BLaER1 treated with 17β-estradiol and CSF1 and Interleukin-3, amounts not matched to agents 10 nM and 100 nM (cell line): ENCODE results near the gene ARHGDIA.

ENCODE experiments used
- H3K27ac ChIP-seq, 11 experiments: shearing (Covaris generic); formaldehyde crosslinking; 2 replicates each; pipeline ENCODE4 v1.8.1; 2022
- H3K27me3 ChIP-seq, 11 experiments: shearing (Covaris generic); formaldehyde crosslinking; 2 replicates each; pipeline ENCODE4 v1.8.1; 2022
- H3K36me3 ChIP-seq, 11 experiments: shearing (Covaris generic); formaldehyde crosslinking; 2 replicates each; pipeline ENCODE4 v1.8.1; 2022
- H3K4me1 ChIP-seq, 10 experiments: shearing (Covaris generic); formaldehyde crosslinking; 2 replicates each; pipeline ENCODE4 v1.8.1; 2022
- H3K4me2 ChIP-seq, 11 experiments: shearing (Covaris generic); formaldehyde crosslinking; 2 replicates each; pipeline ENCODE4 v1.8.1; 2022
- H3K4me3 ChIP-seq, 10 experiments: shearing (Covaris generic); formaldehyde crosslinking; 2 replicates each; pipeline ENCODE4 v1.8.1; 2022
- H3K9ac ChIP-seq, 11 experiments: shearing (Covaris generic); formaldehyde crosslinking; 2 replicates each; pipeline ENCODE4 v1.8.1; 2022
- H3K9me3 ChIP-seq, 11 experiments: shearing (Covaris generic); formaldehyde crosslinking; replicated peaks in 1 of 11; 2 replicates each; pipeline ENCODE4 v1.8.1; 2022
- H4K20me1 ChIP-seq, 11 experiments: shearing (Covaris generic); formaldehyde crosslinking; 2 replicates each; pipeline ENCODE4 v1.8.1; 2022
- Cebpa-rat ChIP-seq, 11 experiments: shearing (Covaris generic); IDR thresholded peaks; 2 replicates each; pipeline ENCODE4 v1.8.1; 2022

ARHGDIA gene

DNA sequence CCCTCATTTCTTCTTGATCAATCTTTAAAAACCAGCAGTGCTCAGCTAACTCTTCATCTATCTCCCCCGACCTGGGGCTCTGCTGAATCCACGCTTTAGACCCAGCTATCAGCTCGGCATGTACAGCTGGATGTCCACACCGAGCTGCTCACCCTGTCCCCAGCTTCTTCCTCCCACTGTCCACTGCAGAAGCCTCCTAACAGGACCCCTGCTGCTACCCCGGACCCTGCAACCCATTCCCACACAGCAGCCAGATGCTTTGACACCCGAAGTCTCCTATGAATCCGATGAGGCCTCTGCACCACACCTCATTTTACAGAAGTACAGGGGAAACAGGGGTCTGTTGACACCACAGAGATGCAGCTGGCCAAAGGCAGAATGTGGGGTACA is 53.4 kb downstream of the ARHGDIA start:
- H3K27ac ChIP-seq = no peak overlapping the region
- peaks cover 0 to 7% (median 4%) of the 10 kb centered on the region in 11 experiments; a peak in 8 of 22 replicates for H3K36me3 ChIP-seq
- H3K4me2 ChIP-seq = no peak overlapping the region
- no peak for TF ChIP-seq Cebpa-rat (IDR thresholded peaks at IDR 0.05)
- no peak overlapping the region; a peak in 1 of 22 replicates for H3K9ac ChIP-seq
- no peaks in the 10 kb centered on the region for H3K9me3 ChIP-seq
- peaks cover 0 to 6% (median 0%) of the 10 kb centered on the region in 11 experiments; a peak in 3 of 22 replicates for H4K20me1 ChIP-seq
- no peak overlapping the region for H3K4me3 ChIP-seq
- H3K27me3 ChIP-seq = no peaks in the 10 kb centered on the region
- peaks cover 18 to 47% (median 43%) of the 10 kb centered on the region in 10 experiments for H3K4me1 ChIP-seq
